ENCODE data around the gene PPM1D. TPM values are rescaled to one million over a fixed set of nuclear protein-coding genes. Genes with fewer than 3 reads are reported as not detected.

Gene PPM1D
- total and polyA plus RNA-seq, 2 of the 13 experiments (the other 11 are each of a cell fraction or from before 2014, with no cell fraction given) = 8.0 to 26.2 TPM

- Histone ChIP-seq H3K9ac (ENCODE audit: insufficient read depth, low read depth, low read length) (no peak overlapping the region), H3K27me3 (ENCODE audit: control insufficient read depth in 1 of 2, insufficient read depth in 2 of 2, low read length in 2 of 2) (no peaks in the 10 kb centered on the region; a peak in 1 of 5 replicates), H3K9me3 (ENCODE audit: low read length) (no peaks in the 10 kb centered on the region), H3K4me3 (replicated peaks in 1 of 3; ENCODE audit: insufficient read depth in 1 of 3, low read depth in 2 of 3, low read length in 3 of 3) (no peak overlapping the region), H3K4me2 (ENCODE audit: low read depth, low read length) (peak overlapping the region; percentile 99; the same call in 1 of the 2 replicates), H2AFZ (ENCODE audit: low read length) (no peak overlapping the region), H3K36me3 (replicated peaks in 1 of 2; ENCODE audit: control insufficient read depth in 1 of 2, insufficient read depth in 2 of 2, low read length in 2 of 2) (no peaks in the 10 kb centered on the region), H3K79me2 (ENCODE audit: insufficient read depth, low read length) (no peaks in the 10 kb centered on the region), H4K20me1 (ENCODE audit: insufficient read depth, low read length) (no peaks in the 10 kb centered on the region), H3K4me1 (ENCODE audit: insufficient read depth, low read length) (peaks cover 15% of the 10 kb centered on the region), H3K27ac (ENCODE audit: extremely low read length, insufficient read depth, low read length) (no peak overlapping the region)
- ChIA-PET CTCF (ENCODE audit: low intra/inter-chr PET ratio, low total read pairs) (no interaction called here), POLR2A (interaction anchor here (2.0 kb wide), 1 partner anchor 76 kb away, joined by 21 read pairs; the partner anchor contains the start of gene PPM1D)
- no peak for DNase-seq (ENCODE audit: low spot score)
- intact Hi-C loops (cut with micrococcal nuclease; ENCODE audit: unreplicated experiment) = loop anchor here (2.0 kb wide), 1 partner anchor 75 kb away; the partner anchor contains the start of gene PPM1D
- no peak for FAIRE-seq
- in situ Hi-C loops (cut with HindIII; ENCODE audit: extremely low pct_ligation_motif_present, low pct_unique_long_range_greater_than_20kb) = no loop called here
- no peak for ATAC-seq
- WGBS (ENCODE audit: low lambda C conversion rate) = 84% methylated on average over 6 of the region's 6 CpGs
- BruUV-seq (replicated peaks) = no TSS peak
- TF ChIP-seq ZNF878 (CRISPR knock-in tag; IDR thresholded peaks at IDR 0.05) (no peak), ZBTB40 (IDR thresholded peaks at IDR 0.05) (no peak), ZBTB40 (CRISPR knock-in tag; IDR thresholded peaks at IDR 0.05) (no peak), GTF2F1 (IDR thresholded peaks at IDR 0.05; ENCODE audit: low read length) (no peak), RARG (CRISPR knock-in tag; IDR thresholded peaks at IDR 0.05; ENCODE audit: low read depth) (no peak), SOX6 (IDR thresholded peaks at IDR 0.05) (no peak), SOX6 (CRISPR knock-in tag; IDR thresholded peaks at IDR 0.05) (no peak), TFDP2 (CRISPR knock-in tag; IDR thresholded peaks at IDR 0.05) (no peak), HNRNPL (IDR thresholded peaks at IDR 0.05; ENCODE audit: low read depth, low read length) (no peak), ATF4 (CRISPR knock-in tag; IDR thresholded peaks at IDR 0.05) (no peak), ATF2 (CRISPR knock-in tag; IDR thresholded peaks at IDR 0.05) (no peak)
Observed at GRCh38 chr17:60675997-60676396, 76.0 kb downstream of the PPM1D start.

Measured in HepG2 (cell line).